CD4-positive, alpha-beta T cell (primary cell): ENCODE results near the gene SUZ12. TPM values are rescaled to one million over a fixed set of nuclear protein-coding genes. Genes with fewer than 3 reads are reported as not detected.
"Not testable (repeated sequence)": the region's sequence is repeated elsewhere in the genome, so short reads cannot be mapped to it uniquely, and the experiment has no call there.

Experiments
- ATAC-seq: fragments of 200-7000 bp; cut with Tn5 transposase; one replicate; pipeline ENCODE4 v1.10.0; 2022; ENCODE audit warnings: mild to moderate bottlenecking; ENCODE audit not compliant: poor library complexity
- CTCF ChIA-PET: fragments of 350-600 bp; sonication (Branson Sonifier 250); formaldehyde crosslinking; loops from one replicate; lab custom pipeline; 2021; ENCODE audit warnings: antibody characterized with exemption, inconsistent platforms; lab: Charles Lee
- POLR2A ChIA-PET: fragments of 350-600 bp; sonication (Branson Sonifier 250); formaldehyde crosslinking; loops from one replicate; lab custom pipeline; 2021; ENCODE audit warnings: antibody characterized with exemption, inconsistent platforms; lab: Charles Lee
- DNase-seq, 14 experiments: peaks; one replicate each; pipeline ENCODE4 v3.0.0-alpha.2; 2013 to 2020; ENCODE audit warnings: mixed read lengths in 2 of 14
- H3K27ac ChIP-seq, 2 donors: one replicate each; pipeline versions ENCODE4 v1.5.1 to v1.7.0; 2013; ENCODE audit warnings: low read length in 2 of 2, low read depth in 1 of 2, mild to moderate bottlenecking in 1 of 2
- H3K27me3 ChIP-seq, 2 experiments: 1 replicate in 1 of 2; 2 replicates in 1 of 2; pipeline versions ENCODE4 v1.6.1 to v1.7.0; 2013; ENCODE audit warnings: low read length in 2 of 2, control low read depth in 1 of 2, mild to moderate bottlenecking in 1 of 2, moderate library complexity in 1 of 2; ENCODE audit not compliant: insufficient read depth in 2 of 2, control insufficient read depth in 1 of 2
- H3K36me3 ChIP-seq: one replicate; pipeline ENCODE4 v1.6.1; 2013; ENCODE audit warnings: low read length, control low read depth; ENCODE audit not compliant: insufficient read depth
- H3K4me1 ChIP-seq: one replicate; pipeline ENCODE4 v1.6.1; 2013; ENCODE audit warnings: low read length, control low read depth; ENCODE audit not compliant: insufficient read depth
- H3K4me3 ChIP-seq: one replicate; pipeline ENCODE4 v1.5.1; 2013; ENCODE audit warnings: mild to moderate bottlenecking, low read length, moderate library complexity
- H3K9me3 ChIP-seq, 2 experiments: 1 replicate in 1 of 2; 2 replicates in 1 of 2; pipeline versions ENCODE4 v1.6.1 to v1.7.0; 2013; ENCODE audit warnings: low read length in 2 of 2, mild to moderate bottlenecking in 2 of 2, control low read depth in 1 of 2, moderate library complexity in 1 of 2; ENCODE audit not compliant: control insufficient read depth in 1 of 2, insufficient read depth in 1 of 2
- H3K27ac Mint-ChIP-seq: one replicate; pipeline ENCODE4 v1.8.0; 2020; ENCODE audit warnings: mixed read lengths
- H3K27me3 Mint-ChIP-seq: one replicate; pipeline ENCODE4 v1.8.0; 2021; ENCODE audit warnings: mixed read lengths
- H3K36me3 Mint-ChIP-seq: one replicate; pipeline ENCODE4 v1.8.0; 2021; ENCODE audit warnings: low read depth, mixed read lengths
- H3K4me1 Mint-ChIP-seq: one replicate; pipeline ENCODE4 v1.8.0; 2021; ENCODE audit warnings: low read depth, mixed read lengths
- H3K4me3 Mint-ChIP-seq: one replicate; pipeline ENCODE4 v1.8.0; 2020; ENCODE audit warnings: mild to moderate bottlenecking, mixed read lengths
- H3K9me3 Mint-ChIP-seq: one replicate; pipeline ENCODE4 v1.8.0; 2020; ENCODE audit warnings: mixed read lengths
- intact Hi-C, 2 experiments: fragments of 100-400 bp; cut with DNase I in 1 of 2; cut with micrococcal nuclease in 1 of 2; formaldehyde crosslinking; loops; one replicate each; pipeline versions ENCODE4 v1.15.1 to v1.9.0; 2023 to 2025; cut with DNase I, micrococcal nuclease
- total RNA-seq, 174 experiments: library from RNA in 2 of 174; stranded (reverse) in 2 of 174; gene quantifications; one replicate each; pipeline ENCODE4 v1.2.3 and lab custom pipeline; 2021 to 2026
- TF ChIP-seq, protein P1 (sequence below): fragments of 200-600 bp; IDR thresholded peaks from one replicate; pipeline ENCODE4 v1.8.0; 2022; ENCODE audit warnings: antibody characterized with exemption, mild to moderate bottlenecking

The SUZ12 gene
- total RNA-seq, 2 experiments from 2014 or later: 26.8 to 27.1 TPM

DNA sequence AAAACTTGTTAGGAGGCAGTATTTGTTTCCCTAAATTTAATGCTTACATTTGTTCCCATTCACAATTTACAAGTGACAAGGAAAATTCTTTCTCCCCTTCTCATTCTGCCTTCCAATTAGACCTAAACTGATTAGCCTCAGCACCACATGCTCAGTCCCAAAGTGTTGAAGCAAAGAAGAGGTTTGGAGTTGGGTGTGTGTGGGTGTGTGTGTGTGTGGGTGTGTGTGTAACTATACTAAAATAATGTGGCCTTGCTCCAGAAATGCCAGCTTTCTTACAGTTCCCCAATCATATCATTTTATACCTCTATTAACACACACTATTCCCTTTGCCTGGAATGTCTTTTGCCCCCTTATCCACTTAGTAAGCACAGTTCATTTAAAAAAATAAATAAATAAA is 28.4 kb upstream of the SUZ12 start:
- no peaks in the 10 kb centered on the region for H3K9me3 Mint-ChIP-seq
- DNase-seq (no peak), ATAC-seq (no peak)
- ChIA-PET CTCF (no interaction called here), POLR2A (no interaction called here)
- H3K27ac Mint-ChIP-seq: no peak overlapping the region
- H3K4me1 ChIP-seq: no peaks in the 10 kb centered on the region
- H3K4me3 ChIP-seq: no peak overlapping the region
- peaks cover 5% of the 10 kb centered on the region for H3K4me1 Mint-ChIP-seq
- no peaks in the 10 kb centered on the region for H3K9me3 ChIP-seq
- no peak overlapping the region for H3K4me3 Mint-ChIP-seq
- no peaks in the 10 kb centered on the region for H3K36me3 Mint-ChIP-seq
- H3K27ac ChIP-seq: no peak overlapping the region
- TF ChIP-seq, protein P1, sequence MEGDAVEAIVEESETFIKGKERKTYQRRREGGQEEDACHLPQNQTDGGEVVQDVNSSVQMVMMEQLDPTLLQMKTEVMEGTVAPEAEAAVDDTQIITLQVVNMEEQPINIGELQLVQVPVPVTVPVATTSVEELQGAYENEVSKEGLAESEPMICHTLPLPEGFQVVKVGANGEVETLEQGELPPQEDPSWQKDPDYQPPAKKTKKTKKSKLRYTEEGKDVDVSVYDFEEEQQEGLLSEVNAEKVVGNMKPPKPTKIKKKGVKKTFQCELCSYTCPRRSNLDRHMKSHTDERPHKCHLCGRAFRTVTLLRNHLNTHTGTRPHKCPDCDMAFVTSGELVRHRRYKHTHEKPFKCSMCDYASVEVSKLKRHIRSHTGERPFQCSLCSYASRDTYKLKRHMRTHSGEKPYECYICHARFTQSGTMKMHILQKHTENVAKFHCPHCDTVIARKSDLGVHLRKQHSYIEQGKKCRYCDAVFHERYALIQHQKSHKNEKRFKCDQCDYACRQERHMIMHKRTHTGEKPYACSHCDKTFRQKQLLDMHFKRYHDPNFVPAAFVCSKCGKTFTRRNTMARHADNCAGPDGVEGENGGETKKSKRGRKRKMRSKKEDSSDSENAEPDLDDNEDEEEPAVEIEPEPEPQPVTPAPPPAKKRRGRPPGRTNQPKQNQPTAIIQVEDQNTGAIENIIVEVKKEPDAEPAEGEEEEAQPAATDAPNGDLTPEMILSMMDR: no peak
- intact Hi-C loops: loop anchor here in 1 of 2 experiments (10.0 kb wide), 1 partner anchor 814 kb away; the partner anchor contains the start of gene NF1
- H3K36me3 ChIP-seq: no peaks in the 10 kb centered on the region
- H3K27me3 ChIP-seq: peaks cover 0 to 6% of the 10 kb centered on the region in 2 experiments
- peaks cover 7% of the 10 kb centered on the region for H3K27me3 Mint-ChIP-seq

DNA sequence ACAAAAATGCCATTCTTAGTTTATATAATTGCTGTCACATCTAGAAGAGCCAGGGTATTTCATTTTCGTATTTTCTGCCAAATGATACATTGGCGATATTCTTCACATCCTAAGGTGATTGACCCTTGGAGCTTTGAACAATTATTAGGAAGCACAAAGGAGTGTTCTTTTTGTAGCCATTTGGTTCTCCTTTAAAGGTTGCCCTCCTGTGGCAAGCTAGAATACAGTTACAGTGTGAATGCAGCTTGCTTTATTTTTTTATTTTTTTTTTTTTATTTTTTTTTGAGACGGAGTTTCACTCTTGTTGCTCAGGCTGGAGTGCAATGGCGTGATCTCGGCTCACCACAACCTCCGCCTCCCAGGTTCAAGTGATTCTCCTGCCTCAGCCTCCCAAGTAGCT is 24.1 kb upstream of the SUZ12 start:
- H3K9me3 ChIP-seq, H3K27ac Mint-ChIP-seq, H3K36me3 Mint-ChIP-seq, ATAC-seq, H3K4me1 ChIP-seq, H3K9me3 Mint-ChIP-seq, H3K27ac ChIP-seq, DNase-seq, H3K4me1 Mint-ChIP-seq, H3K36me3 ChIP-seq, H3K4me3 Mint-ChIP-seq, intact Hi-C loops, H3K4me3 ChIP-seq: not testable (repeated sequence)
- peaks cover 23% of the 10 kb centered on the region for H3K27me3 Mint-ChIP-seq
- POLR2A ChIA-PET: interaction anchor here (0.7 kb wide), 1 partner anchor 321 kb away, joined by 4 read pairs; no protein-coding TSS in a partner anchor
- H3K27me3 ChIP-seq: peaks cover 10 to 11% of the 10 kb centered on the region in 2 experiments
- CTCF ChIA-PET: interaction anchor here (1.2 kb wide), 1 partner anchor 11 kb away, joined by 3 read pairs; the partner anchor contains the start of gene UTP6

DNA sequence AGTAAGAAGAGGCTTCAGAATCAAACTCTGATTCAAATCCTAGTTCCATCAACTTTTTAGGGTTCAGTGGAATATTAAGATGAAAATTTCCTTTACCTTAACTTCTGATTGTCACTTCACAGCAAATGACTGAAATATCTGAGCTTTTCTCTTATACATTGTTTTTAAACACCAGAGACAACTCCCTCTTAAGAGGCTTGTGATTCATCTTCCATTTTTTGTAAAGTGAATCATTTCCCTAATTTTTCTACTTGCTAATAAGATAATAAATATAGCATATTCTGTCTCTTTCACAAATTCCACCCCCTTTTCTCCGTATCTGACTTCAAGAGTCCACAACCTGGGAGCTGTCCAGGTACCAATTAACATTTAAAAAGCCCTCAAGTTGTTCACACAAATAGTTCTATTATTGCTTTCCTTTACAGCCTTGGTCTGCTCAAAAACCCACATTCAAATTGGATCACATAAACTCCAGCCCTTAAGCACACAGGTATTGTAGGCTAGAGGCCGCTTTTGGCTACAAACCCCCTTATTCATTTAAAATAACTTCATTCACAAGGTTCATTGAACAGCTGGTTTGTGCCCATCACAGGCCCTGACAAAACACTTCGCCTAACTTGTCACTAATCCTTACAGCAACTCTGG is 21.2 kb upstream of the SUZ12 start:
- H3K27ac Mint-ChIP-seq: no peak overlapping the region
- DNase-seq (no peak), ATAC-seq (no peak)
- no peaks in the 10 kb centered on the region for H3K4me1 Mint-ChIP-seq
- H3K4me3 Mint-ChIP-seq: no peak overlapping the region
- POLR2A ChIA-PET: interaction anchor here (0.6 kb wide), 2 partner anchors 1093 to 1908 kb away, joined by 3 read pairs; no protein-coding TSS in a partner anchor
- H3K9me3 Mint-ChIP-seq: no peaks in the 10 kb centered on the region
- no peaks in the 10 kb centered on the region for H3K36me3 Mint-ChIP-seq
- Histone ChIP-seq H3K9me3 (peaks cover 0 to 4% of the 10 kb centered on the region in 2 experiments), H3K4me1 (peaks cover 2% of the 10 kb centered on the region), H3K27ac (no peak overlapping the region), H3K36me3 (no peaks in the 10 kb centered on the region), H3K4me3 (no peak overlapping the region), H3K27me3 (peaks cover 9 to 23% of the 10 kb centered on the region in 2 experiments)
- intact Hi-C loops: no loop called here
- CTCF ChIA-PET: no interaction called here
- peaks cover 47% of the 10 kb centered on the region for H3K27me3 Mint-ChIP-seq
- TF ChIP-seq, protein P1: no peak
